ENCODE data around the gene SLFN5.

SLFN5 gene

GRCh38 chr17:35283767-35284166, 40.9 kb downstream of the SLFN5 start:
- TF ChIP-seq CTCF (IDR thresholded peaks at IDR 0.05; ENCODE audit: borderline replicate concordance, insufficient read depth, low read depth, low read length) = no peak
- H3K4me3 ChIP-seq (ENCODE audit: low read depth, low read length) = no peak overlapping the region

GRCh38 chr17:35284955-35285354, 42.1 kb downstream of the SLFN5 start:
- TF ChIP-seq CTCF (IDR thresholded peaks at IDR 0.05; ENCODE audit: borderline replicate concordance, insufficient read depth, low read depth, low read length) = no peak
- H3K4me3 ChIP-seq (ENCODE audit: low read depth, low read length) = no peak overlapping the region

- TF ChIP-seq CTCF (IDR thresholded peaks at IDR 0.05; ENCODE audit: borderline replicate concordance, insufficient read depth, low read depth, low read length) = no peak
- no peak overlapping the region for H3K4me3 ChIP-seq (ENCODE audit: low read depth, low read length)
These were observed 43.4 kb downstream of the SLFN5 start for GRCh38 chr17:35286120-35286781.

- TF ChIP-seq CTCF (IDR thresholded peaks at IDR 0.05; ENCODE audit: borderline replicate concordance, insufficient read depth, low read depth, low read length) = no peak
- H3K4me3 ChIP-seq (ENCODE audit: low read depth, low read length) = no peak overlapping the region
These were observed 44.5 kb downstream of the SLFN5 start for GRCh38 chr17:35287286-35287811.

- H3K4me3 ChIP-seq (ENCODE audit: low read depth, low read length) = no peak overlapping the region
- TF ChIP-seq CTCF (IDR thresholded peaks at IDR 0.05; ENCODE audit: borderline replicate concordance, insufficient read depth, low read depth, low read length) = no peak
These were observed 46.4 kb downstream of the SLFN5 start for GRCh38 chr17:35289222-35289621.

- H3K4me3 ChIP-seq (ENCODE audit: low read depth, low read length) = no peak overlapping the region
- no peak for TF ChIP-seq CTCF (IDR thresholded peaks at IDR 0.05; ENCODE audit: borderline replicate concordance, insufficient read depth, low read depth, low read length)
These were observed 48.9 kb downstream of the SLFN5 start for GRCh38 chr17:35291802-35292201.

GRCh38 chr17:35293151-35293847, 50.4 kb downstream of the SLFN5 start:
- H3K4me3 ChIP-seq (ENCODE audit: low read depth, low read length) = no peak overlapping the region
- TF ChIP-seq CTCF (IDR thresholded peaks at IDR 0.05; ENCODE audit: borderline replicate concordance, insufficient read depth, low read depth, low read length) = no peak
